ENCODE data around the gene FMO5. TPM values are rescaled to one million over a fixed set of nuclear protein-coding genes. Genes with fewer than 3 reads are reported as not detected.

Gene FMO5
- total RNA-seq, 2 experiments from 2014 or later: 1.7 to 3.9 TPM

- no TSS peak for BruUV-seq (replicated peaks)
- Histone ChIP-seq H3K9me2 (ENCODE audit: insufficient read depth, low read length) (no peaks in the 10 kb centered on the region), H3K9me3 (ENCODE audit: low read length) (no peaks in the 10 kb centered on the region), H3K4me3 (ENCODE audit: low read depth, low read length, poor library complexity, severe bottlenecking) (no peak overlapping the region), H3K27ac (ENCODE audit: low read depth, low read length, poor library complexity, severe bottlenecking) (no peak overlapping the region), H3K36me3 (ENCODE audit: insufficient read depth, low read length) (no peaks in the 10 kb centered on the region), H3K4me2 (ENCODE audit: low read length) (no peak overlapping the region), H2AFZ (ENCODE audit: low read length) (no peak overlapping the region), H3K79me2 (ENCODE audit: insufficient read depth, low read depth, low read length) (no peaks in the 10 kb centered on the region), H4K20me1 (ENCODE audit: insufficient read depth, low read length) (no peaks in the 10 kb centered on the region), H3K4me1 (ENCODE audit: insufficient read depth, low read length, poor library complexity, severe bottlenecking) (no peaks in the 10 kb centered on the region)
- no peak for DNase-seq (ENCODE audit: low spot score)
- intact Hi-C loops (cut with micrococcal nuclease; ENCODE audit: unreplicated experiment): no loop called here
- ChIA-PET CTCF (ENCODE audit: unreplicated experiment) (no interaction called here), POLR2A (no interaction called here)
- TF ChIP-seq EZH2phosphoT487 (IDR thresholded peaks at IDR 0.05; ENCODE audit: borderline replicate concordance, low read depth, low read length) (no peak), CTCF (conservative IDR thresholded peaks at IDR 0.05; ENCODE audit: low read length) (no peak)
These were observed 35.6 kb downstream of the FMO5 start for GRCh38 chr1:147189514-147189913.

GRCh38 chr1:147185432-147185831, 39.7 kb downstream of the FMO5 start:
- TF ChIP-seq CTCF (conservative IDR thresholded peaks at IDR 0.05; ENCODE audit: low read length): no peak
- TF ChIP-seq EZH2phosphoT487 (IDR thresholded peaks at IDR 0.05; ENCODE audit: borderline replicate concordance, low read depth, low read length): no peak
- CTCF ChIA-PET (ENCODE audit: unreplicated experiment): no interaction called here
- intact Hi-C loops (cut with micrococcal nuclease; ENCODE audit: unreplicated experiment): no loop called here
- Histone ChIP-seq H3K9me3 (ENCODE audit: low read length) (no peaks in the 10 kb centered on the region), H3K4me3 (ENCODE audit: low read depth, low read length, poor library complexity, severe bottlenecking) (no peak overlapping the region), H3K79me2 (ENCODE audit: insufficient read depth, low read depth, low read length) (no peaks in the 10 kb centered on the region), H3K27ac (ENCODE audit: low read depth, low read length, poor library complexity, severe bottlenecking) (no peak overlapping the region), H3K9me2 (ENCODE audit: insufficient read depth, low read length) (no peaks in the 10 kb centered on the region), H3K4me2 (ENCODE audit: low read length) (no peak overlapping the region), H4K20me1 (ENCODE audit: insufficient read depth, low read length) (no peaks in the 10 kb centered on the region), H3K36me3 (ENCODE audit: insufficient read depth, low read length) (no peaks in the 10 kb centered on the region), H2AFZ (ENCODE audit: low read length) (no peak overlapping the region), H3K4me1 (ENCODE audit: insufficient read depth, low read length, poor library complexity, severe bottlenecking) (no peaks in the 10 kb centered on the region)
- no peak for DNase-seq (ENCODE audit: low spot score)
- POLR2A ChIA-PET: no interaction called here
- BruUV-seq (replicated peaks): no TSS peak

- Histone ChIP-seq H3K4me3 (ENCODE audit: low read depth, low read length, poor library complexity, severe bottlenecking) (no peak overlapping the region), H2AFZ (ENCODE audit: low read length) (no peak overlapping the region), H4K20me1 (ENCODE audit: insufficient read depth, low read length) (no peaks in the 10 kb centered on the region), H3K27ac (ENCODE audit: low read depth, low read length, poor library complexity, severe bottlenecking) (no peak overlapping the region), H3K79me2 (ENCODE audit: insufficient read depth, low read depth, low read length) (no peaks in the 10 kb centered on the region), H3K36me3 (ENCODE audit: insufficient read depth, low read length) (no peaks in the 10 kb centered on the region), H3K4me2 (ENCODE audit: low read length) (no peak overlapping the region), H3K9me2 (ENCODE audit: insufficient read depth, low read length) (no peaks in the 10 kb centered on the region), H3K9me3 (ENCODE audit: low read length) (no peaks in the 10 kb centered on the region), H3K4me1 (ENCODE audit: insufficient read depth, low read length, poor library complexity, severe bottlenecking) (peaks cover 11% of the 10 kb centered on the region)
- TF ChIP-seq CTCF (conservative IDR thresholded peaks at IDR 0.05; ENCODE audit: low read length): no peak
- POLR2A ChIA-PET: interaction anchor here (0.5 kb wide), 1 partner anchor 135 kb away, joined by 3 read pairs; no protein-coding TSS in a partner anchor
- intact Hi-C loops (cut with micrococcal nuclease; ENCODE audit: unreplicated experiment): no loop called here
- CTCF ChIA-PET (ENCODE audit: unreplicated experiment): no interaction called here
- BruUV-seq (replicated peaks): no TSS peak
- DNase-seq (ENCODE audit: low spot score): no peak
These were observed 47.3 kb downstream of the FMO5 start for GRCh38 chr1:147177611-147178380.
